NCI-H774 (cell line): ENCODE results near the gene BRSK2.

ENCODE experiments used
- DNase-seq: peaks from one replicate; lab custom pipeline; 2025; lab: John Stamatoyannopoulos, UW

Gene BRSK2

DNA sequence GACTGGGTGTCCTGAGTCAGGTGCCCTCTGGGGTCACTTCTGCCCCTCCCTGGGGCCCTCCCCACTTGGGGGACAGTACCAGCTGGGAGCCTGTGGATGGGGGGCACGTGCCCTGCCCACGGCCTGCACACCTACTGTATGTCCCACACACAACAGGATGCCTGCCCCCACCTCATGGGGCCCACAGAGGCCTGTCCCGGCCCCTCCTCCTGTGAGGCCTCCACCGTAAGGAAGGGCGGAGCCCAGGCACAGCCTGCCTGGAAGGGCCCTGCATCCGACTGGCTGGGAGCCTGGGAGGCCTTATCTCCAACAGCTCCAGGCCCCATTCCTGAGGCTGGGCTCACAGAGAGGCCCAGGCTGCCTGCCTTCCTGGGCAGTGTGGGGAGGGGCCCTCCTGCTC is 47.8 kb downstream of the BRSK2 start:
- no peak for DNase-seq

DNA sequence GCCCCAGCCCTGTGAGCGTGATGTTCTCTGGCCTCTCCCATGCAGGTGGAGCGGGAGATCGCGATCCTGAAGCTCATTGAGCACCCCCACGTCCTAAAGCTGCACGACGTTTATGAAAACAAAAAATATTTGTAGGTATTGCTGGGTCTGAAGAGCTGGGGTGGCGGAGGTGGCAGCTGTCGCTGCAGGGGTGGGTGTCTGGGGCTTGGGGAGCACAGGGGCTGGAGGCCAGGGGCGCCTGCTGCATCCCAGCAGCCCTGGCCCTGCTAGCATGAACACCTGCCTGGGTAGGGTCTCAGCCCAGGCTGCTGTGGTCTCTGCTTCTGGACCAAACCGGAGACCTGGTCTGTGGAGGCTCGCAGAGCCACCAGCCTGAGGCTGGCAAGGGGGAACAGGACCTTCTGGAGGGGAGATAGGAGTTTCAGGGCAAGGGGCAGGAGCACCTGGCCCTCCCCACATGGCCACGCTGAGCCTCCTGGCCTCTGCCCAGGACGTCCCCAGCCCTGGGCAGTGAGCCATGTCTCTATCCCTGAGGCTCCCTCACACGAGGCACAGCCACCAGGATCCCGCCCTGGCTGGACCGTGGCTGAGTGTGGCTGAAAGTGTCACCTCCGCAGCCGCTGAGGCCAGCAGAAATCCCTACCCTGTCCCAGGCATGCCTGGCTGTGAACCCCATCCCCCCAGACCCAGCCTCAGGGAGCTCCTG is 48.7 kb downstream of the BRSK2 start:
- DNase-seq = no peak

GRCh38 chr11:1438967-1439330 is 49.2 kb downstream of the BRSK2 start:
- DNase-seq = no peak

DNA sequence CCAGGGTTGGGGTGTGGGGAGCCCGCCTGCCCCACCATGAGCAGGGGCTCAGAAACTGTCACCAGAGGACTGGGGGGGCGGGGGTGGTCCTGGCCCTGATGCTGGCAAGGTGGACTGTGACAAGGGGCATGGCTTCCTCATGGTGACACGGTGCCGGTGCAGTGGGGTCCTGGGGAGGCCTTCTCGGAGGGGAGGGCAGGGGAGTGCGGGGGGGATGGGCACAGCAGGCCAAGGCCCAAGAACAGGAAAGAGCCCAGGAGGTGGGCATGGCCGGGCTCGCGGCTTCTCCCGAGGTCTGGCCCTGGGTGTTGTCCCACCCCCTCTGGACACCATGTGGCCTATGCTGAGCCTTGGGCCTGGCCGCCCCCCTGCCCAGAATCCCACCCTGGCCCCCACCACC is 49.6 kb downstream of the BRSK2 start:
- DNase-seq = no peak

DNA sequence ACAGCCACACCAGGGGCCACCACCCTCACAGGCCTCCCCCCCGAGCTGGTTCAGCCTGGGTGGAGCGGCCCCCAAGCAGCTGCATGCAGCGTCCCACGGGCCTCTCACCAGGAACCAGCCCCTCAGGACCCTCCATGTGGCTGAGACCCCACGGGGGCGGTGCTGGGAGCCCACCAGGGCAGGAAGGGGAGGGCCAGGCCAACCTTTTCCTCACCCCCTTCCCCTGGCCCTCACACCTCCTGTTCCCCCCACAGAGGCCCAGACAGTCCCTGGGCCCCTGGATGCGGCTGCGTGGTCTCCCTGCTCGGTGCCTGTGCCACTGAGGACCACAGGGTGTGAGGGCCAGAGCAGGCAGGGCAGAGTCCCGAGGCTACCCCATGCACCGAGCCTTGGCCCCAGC is 50.3 kb downstream of the BRSK2 start:
- DNase-seq = no peak

GRCh38 chr11:1440496-1440895 is 50.8 kb downstream of the BRSK2 start:
- DNase-seq = no peak

DNA sequence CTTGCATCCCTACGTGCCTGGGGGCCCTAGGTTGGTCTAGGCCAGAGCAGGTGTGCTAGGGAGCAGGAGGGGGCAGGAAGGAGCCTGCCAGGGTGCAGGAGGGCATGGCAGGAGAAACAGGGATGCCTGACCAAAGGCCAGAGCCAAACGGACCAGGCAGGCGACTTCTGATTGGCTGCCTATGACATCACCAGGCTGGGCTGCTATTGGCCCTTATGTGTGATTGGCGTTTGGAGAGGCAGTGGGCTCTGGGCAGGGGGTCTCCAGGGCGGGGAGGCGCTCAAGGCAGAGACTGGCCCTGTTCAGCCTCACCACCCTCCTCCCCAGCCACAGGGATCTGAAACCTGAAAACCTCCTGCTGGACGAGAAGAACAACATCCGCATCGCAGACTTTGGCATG is 52.4 kb downstream of the BRSK2 start:
- DNase-seq = no peak

DNA sequence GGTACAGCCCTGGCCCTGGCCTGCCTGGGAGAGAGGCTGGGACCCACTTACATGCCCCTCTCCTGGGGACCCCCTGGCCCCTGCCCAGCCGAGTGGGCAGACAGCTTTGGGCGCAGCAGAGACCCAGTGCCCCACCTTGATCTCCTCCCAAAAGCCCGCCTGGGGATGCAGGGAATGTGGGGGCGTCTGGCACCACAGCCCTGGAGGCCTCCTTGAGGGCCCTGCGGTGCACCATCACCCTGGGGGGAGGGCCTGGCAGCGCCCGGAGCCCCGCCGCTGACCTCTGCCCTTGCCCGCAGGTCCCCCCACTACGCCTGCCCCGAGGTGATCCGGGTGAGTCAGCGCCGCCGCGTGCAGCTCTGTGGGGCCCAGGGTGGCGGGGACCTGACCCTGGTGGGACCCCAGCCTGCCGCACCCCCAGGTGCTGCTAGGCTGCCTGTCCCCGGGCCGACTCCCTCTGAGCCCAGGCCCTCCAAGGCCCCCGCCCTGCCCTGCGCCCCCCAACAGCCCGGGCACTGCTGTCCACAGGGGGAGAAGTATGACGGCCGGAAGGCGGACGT is 53.2 kb downstream of the BRSK2 start:
- no peak for DNase-seq

- DNase-seq = no peak
These were observed 54.0 kb downstream of the BRSK2 start for GRCh38 chr11:1443737-1444136.

DNA sequence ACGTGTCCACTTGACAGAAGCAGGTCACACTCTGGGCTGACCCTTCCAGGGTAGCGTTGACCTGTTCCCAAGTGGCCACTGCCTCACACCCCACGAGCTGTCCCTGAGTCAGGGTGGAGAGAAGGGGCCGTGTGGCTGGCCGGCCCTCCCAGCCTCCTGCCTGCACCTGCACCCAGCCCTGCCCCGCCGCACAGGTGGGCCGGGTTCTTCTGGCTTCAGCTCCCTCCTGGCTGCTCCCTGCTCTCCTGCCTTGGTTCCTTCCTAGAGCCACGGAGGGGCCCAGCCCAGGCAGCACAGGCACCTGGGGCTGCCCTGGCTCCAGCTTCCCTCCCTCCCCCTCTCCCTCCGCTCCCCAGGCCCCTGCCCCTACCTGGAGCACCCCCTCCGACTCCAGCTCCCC is 54.6 kb downstream of the BRSK2 start:
- DNase-seq = no peak

DNA sequence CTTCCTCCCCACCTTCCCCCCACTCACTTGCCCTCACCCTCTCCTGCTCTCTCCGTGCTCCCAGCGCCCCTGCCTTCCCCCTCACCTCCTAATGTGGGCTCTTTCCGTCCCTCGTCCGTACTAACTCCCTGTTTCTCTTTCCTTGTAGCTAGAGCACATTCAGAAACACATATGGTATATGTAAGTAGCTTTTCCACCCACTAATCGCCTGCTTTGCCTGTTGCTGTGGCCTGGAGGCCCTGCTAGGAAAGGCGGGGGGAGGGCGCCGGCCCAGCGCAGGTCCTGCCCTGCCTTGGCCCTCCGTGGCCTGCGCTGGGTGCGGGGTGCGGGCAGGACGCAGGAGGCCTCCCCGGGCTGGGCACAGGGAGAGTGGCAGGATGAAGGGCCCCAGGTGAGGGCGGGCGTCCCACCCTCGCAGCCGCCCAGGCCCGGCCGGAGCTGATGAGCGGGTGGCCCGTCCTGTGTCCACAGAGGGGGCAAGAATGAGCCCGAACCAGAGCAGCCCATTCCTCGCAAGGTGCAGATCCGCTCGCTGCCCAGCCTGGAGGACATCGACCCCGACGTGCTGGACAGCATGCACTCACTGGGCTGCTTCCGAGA is 55.2 kb downstream of the BRSK2 start:
- DNase-seq = no peak

DNA sequence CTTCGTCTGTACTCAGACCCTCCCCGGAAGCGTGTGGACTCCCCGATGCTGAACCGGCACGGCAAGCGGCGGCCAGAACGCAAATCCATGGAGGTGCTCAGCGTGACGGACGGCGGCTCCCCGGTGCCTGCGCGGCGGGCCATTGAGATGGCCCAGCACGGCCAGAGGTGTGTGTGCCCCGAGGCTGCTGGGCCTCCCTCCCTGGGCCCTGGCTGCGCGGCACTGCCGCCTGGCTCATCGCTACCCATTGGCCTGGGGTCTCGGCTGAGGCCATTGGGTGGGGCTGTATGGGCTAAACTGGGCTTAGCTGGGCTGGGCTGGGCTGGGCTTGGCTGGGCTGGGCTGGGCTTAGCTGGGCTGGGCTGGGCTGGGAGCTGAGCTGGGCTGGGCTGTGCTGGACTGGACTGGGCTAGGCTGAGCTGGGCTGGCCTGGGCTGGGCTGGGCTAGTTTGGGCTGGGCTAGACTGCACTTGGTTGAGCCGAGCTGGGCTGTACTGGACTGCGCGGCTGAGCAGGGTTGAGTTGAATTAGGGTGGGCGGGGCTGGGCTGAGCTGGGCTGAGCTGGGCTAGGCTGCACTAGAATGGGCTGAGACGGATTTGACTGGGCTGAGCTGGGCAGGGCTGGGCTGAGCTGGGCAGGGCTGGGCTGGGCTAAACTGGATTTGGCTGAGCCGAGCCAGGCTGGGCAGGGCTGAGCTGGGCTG is 56.2 kb downstream of the BRSK2 start:
- DNase-seq = no peak

- DNase-seq = no peak
These were observed 56.9 kb downstream of the BRSK2 start for GRCh38 chr11:1446623-1447022.

GRCh38 chr11:1447845-1448825 is 58.4 kb downstream of the BRSK2 start:
- DNase-seq = no peak

GRCh38 chr11:1448882-1449281 is 59.1 kb downstream of the BRSK2 start:
- DNase-seq = no peak

- DNase-seq = peak; percentile 28
These were observed 59.9 kb downstream of the BRSK2 start for GRCh38 chr11:1449490-1450243.

GRCh38 chr11:1450344-1450875 is 60.7 kb downstream of the BRSK2 start:
- DNase-seq = no peak

GRCh38 chr11:1450949-1451710 is 61.4 kb downstream of the BRSK2 start:
- no peak for DNase-seq

GRCh38 chr11:1451781-1452470 is 62.2 kb downstream of the BRSK2 start:
- no peak for DNase-seq

DNA sequence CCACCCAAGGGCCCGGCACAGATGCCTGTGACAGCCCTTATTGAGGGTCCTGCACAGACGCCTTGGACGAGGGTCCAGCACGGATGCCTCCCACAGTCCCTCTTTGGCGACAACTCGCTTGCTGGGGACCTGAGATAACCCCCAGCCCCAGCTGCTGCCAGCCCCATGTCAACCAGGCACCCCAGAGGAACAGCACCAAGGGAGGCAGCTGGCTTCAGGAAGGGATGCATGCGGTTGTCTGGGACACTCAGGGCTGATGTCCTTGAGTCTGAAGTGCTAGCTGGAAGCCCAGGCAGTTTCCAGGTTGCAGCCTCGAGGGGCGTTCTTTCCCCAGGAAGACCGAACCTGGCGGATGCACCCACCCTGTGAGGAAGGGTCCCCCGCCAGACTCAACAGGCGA is 63.0 kb downstream of the BRSK2 start:
- no peak for DNase-seq
